ENCODE results near the gene PCP4L1. TPM values are rescaled to one million over a fixed set of nuclear protein-coding genes. Genes with fewer than 3 reads are reported as not detected.

The PCP4L1 gene
- total and polyA plus RNA-seq, 2 experiments from 2014 or later, result not detected

DNA sequence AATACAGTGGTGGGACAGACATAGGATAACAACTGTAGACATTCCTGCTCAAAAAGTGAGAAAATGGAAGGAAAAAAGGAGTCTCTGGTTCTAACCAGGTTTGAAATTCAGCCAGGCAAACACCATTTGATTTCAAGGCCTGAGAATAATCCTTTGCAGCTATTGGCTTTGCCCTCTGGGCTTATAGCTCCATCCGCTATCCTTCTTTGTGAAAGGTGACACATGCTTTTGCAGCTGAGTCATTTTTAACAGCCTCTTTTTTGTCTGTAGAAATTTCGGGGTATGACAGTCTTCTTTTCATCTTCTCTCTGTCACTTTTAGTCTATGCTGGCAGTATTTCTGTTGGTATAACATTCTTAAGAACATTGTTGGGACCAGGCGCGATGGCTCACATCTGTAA, 71.8 kb downstream of the PCP4L1 start:
- Histone ChIP-seq H3K27me3 (replicated peaks; ENCODE audit: insufficient read depth) (no peaks in the 10 kb centered on the region), H3K9me3 (ENCODE audit: low read depth) (no peaks in the 10 kb centered on the region), H3K9me2 (ENCODE audit: insufficient read depth) (no peaks in the 10 kb centered on the region), H2AFZ (no peak overlapping the region), H3K79me2 (ENCODE audit: insufficient read depth) (no peaks in the 10 kb centered on the region), H3K4me2 (ENCODE audit: unreplicated experiment) (no peak overlapping the region), H3K4me3 (no peak overlapping the region), H4K20me1 (ENCODE audit: insufficient read depth) (no peaks in the 10 kb centered on the region), H3K4me1 (ENCODE audit: insufficient read depth) (no peaks in the 10 kb centered on the region), H3K9ac (no peak overlapping the region), H3K36me3 (ENCODE audit: low read depth) (peaks cover 63% of the 10 kb centered on the region), H3K27ac (no peak overlapping the region), H3F3A (ENCODE audit: insufficient read depth) (peaks cover 4% of the 10 kb centered on the region; the same call in 1 of the 2 replicates)
- in situ Hi-C loops (cut with MboI), result no loop called here
- TF ChIP-seq EZH2 (IDR thresholded peaks at IDR 0.05; ENCODE audit: insufficient read depth, poor library complexity, severe bottlenecking) (no peak), EZH2phosphoT487 (IDR thresholded peaks at IDR 0.05; ENCODE audit: insufficient read depth, low read depth) (no peak)
- peak; percentile 54 for DNase-seq
- 79 to 81% methylated on average over 4 of the region's 4 CpGs for WGBS, 2 experiments (ENCODE audit: low coverage in 1 of 2, low lambda C conversion rate in 2 of 2, missing lambda C conversion rate in 2 of 2)

DNA sequence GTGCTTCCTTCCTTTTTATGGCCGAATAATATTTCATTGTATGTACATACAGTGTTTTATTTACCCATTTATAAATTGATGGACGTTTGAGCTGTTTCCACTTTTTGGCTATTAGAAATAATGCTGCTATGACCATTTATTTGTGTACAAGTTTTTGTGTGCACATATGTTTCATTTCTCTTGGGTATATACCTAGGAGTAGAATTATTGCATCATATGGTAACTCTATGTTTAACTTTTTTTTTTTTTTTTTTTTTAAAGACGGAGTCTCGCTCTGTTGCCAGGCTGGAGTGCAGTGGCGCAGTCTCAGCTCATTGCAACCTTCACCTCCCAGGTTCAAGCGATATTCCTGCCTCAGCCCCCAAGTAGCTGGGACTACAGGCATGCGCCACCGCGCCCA, 74.6 kb downstream of the PCP4L1 start:
- Histone ChIP-seq H3K4me3 (no peak overlapping the region), H2AFZ (no peak overlapping the region), H3K4me2 (ENCODE audit: unreplicated experiment) (no peak overlapping the region), H3K9ac (no peak overlapping the region), H3K27me3 (replicated peaks; ENCODE audit: insufficient read depth) (no peaks in the 10 kb centered on the region), H3K79me2 (ENCODE audit: insufficient read depth) (peaks cover 9% of the 10 kb centered on the region), H3K4me1 (ENCODE audit: insufficient read depth) (0 out of 2 replicates have a peak, but pooled peaks cover 4% of the 10 kb centered on the region), H3K9me2 (ENCODE audit: insufficient read depth) (no peaks in the 10 kb centered on the region), H3K36me3 (ENCODE audit: low read depth) (peaks cover 58% of the 10 kb centered on the region), H3K27ac (no peak overlapping the region), H3F3A (ENCODE audit: insufficient read depth) (peaks cover 4% of the 10 kb centered on the region; the same call in 1 of the 2 replicates), H3K9me3 (ENCODE audit: low read depth) (no peaks in the 10 kb centered on the region), H4K20me1 (ENCODE audit: insufficient read depth) (no peaks in the 10 kb centered on the region)
- in situ Hi-C loops (cut with MboI), result no loop called here
- no peak for DNase-seq
- TF ChIP-seq EZH2 (IDR thresholded peaks at IDR 0.05; ENCODE audit: insufficient read depth, poor library complexity, severe bottlenecking) (no peak), EZH2phosphoT487 (IDR thresholded peaks at IDR 0.05; ENCODE audit: insufficient read depth, low read depth) (no peak)
- WGBS, 2 experiments (ENCODE audit: low coverage in 1 of 2, low lambda C conversion rate in 2 of 2, missing lambda C conversion rate in 2 of 2), result 92 to 94% methylated on average over 9 of the region's 9 CpGs

Small RNA genes within 50 kb of the gene (microRNA-seq; reads per million reads assigned to microRNA genes)
- gene MIR5187 (ENCODE audit: borderline number of aligned reads), result not detected

Other genes starting within 250 kb of the PCP4L1 start
- gene F11R, start 237.6 kb upstream of the PCP4L1 start, total RNA-seq (2014; rRNA removed; shearing (Covaris generic)), result 0.76 and 1.5 TPM in 2 replicates
- gene F11R, start 237.6 kb upstream of the PCP4L1 start, polyA plus RNA-seq (2016; fragmentation: Nextera tagmentation; extraction: Ambion mirVana), result 0.52 and 0.53 TPM in 2 replicates
- gene TSTD1, start 219.8 kb upstream of the PCP4L1 start, total RNA-seq (2014; rRNA removed; shearing (Covaris generic)), result not detected in 2 replicates
- gene TSTD1, start 219.8 kb upstream of the PCP4L1 start, polyA plus RNA-seq (2016; fragmentation: Nextera tagmentation; extraction: Ambion mirVana), result not detected in 2 replicates
- gene USF1, start 212.8 kb upstream of the PCP4L1 start, total RNA-seq (2014; rRNA removed; shearing (Covaris generic)), result 53.2 and 68.4 TPM in 2 replicates
- 12.2 and 17.1 TPM in 2 replicates for gene USF1, start 212.8 kb upstream of the PCP4L1 start, polyA plus RNA-seq (2016; fragmentation: Nextera tagmentation; extraction: Ambion mirVana)
- not detected in 2 replicates for gene ARHGAP30, start 188.9 kb upstream of the PCP4L1 start, total RNA-seq (2014; rRNA removed; shearing (Covaris generic))
- 0.21 and 0.29 TPM in 2 replicates for gene ARHGAP30, start 188.9 kb upstream of the PCP4L1 start, polyA plus RNA-seq (2016; fragmentation: Nextera tagmentation; extraction: Ambion mirVana)
- 0.54 TPM in 1 of 2 replicates, not detected in the other for gene NECTIN4, start 169.2 kb upstream of the PCP4L1 start, total RNA-seq (2014; rRNA removed; shearing (Covaris generic))
- 0.40 and 0.54 TPM in 2 replicates for gene NECTIN4, start 169.2 kb upstream of the PCP4L1 start, polyA plus RNA-seq (2016; fragmentation: Nextera tagmentation; extraction: Ambion mirVana)
- gene KLHDC9, start 160.4 kb upstream of the PCP4L1 start, total RNA-seq (2014; rRNA removed; shearing (Covaris generic)), result 3.7 and 5.6 TPM in 2 replicates
- 3.2 and 3.3 TPM in 2 replicates for gene KLHDC9, start 160.4 kb upstream of the PCP4L1 start, polyA plus RNA-seq (2016; fragmentation: Nextera tagmentation; extraction: Ambion mirVana)
- gene PFDN2, start 140.7 kb upstream of the PCP4L1 start, total RNA-seq (2014; rRNA removed; shearing (Covaris generic)), result 32.4 and 35.9 TPM in 2 replicates
- gene PFDN2, start 140.7 kb upstream of the PCP4L1 start, polyA plus RNA-seq (2016; fragmentation: Nextera tagmentation; extraction: Ambion mirVana), result 121 and 125 TPM in 2 replicates
- 16.6 and 24.3 TPM in 2 replicates for gene NIT1, start 140.6 kb upstream of the PCP4L1 start, total RNA-seq (2014; rRNA removed; shearing (Covaris generic))
- gene NIT1, start 140.6 kb upstream of the PCP4L1 start, polyA plus RNA-seq (2016; fragmentation: Nextera tagmentation; extraction: Ambion mirVana), result 30.4 and 30.9 TPM in 2 replicates
- gene DEDD, start 126.1 kb upstream of the PCP4L1 start, total RNA-seq (2014; rRNA removed; shearing (Covaris generic)), result 30.4 and 36.7 TPM in 2 replicates
- 37.8 and 38.4 TPM in 2 replicates for gene DEDD, start 126.1 kb upstream of the PCP4L1 start, polyA plus RNA-seq (2016; fragmentation: Nextera tagmentation; extraction: Ambion mirVana)
- gene UFC1, start 104.8 kb upstream of the PCP4L1 start, total RNA-seq (2014; rRNA removed; shearing (Covaris generic)), result 42.6 and 86.2 TPM in 2 replicates
- gene UFC1, start 104.8 kb upstream of the PCP4L1 start, polyA plus RNA-seq (2016; fragmentation: Nextera tagmentation; extraction: Ambion mirVana), result 89.5 and 89.6 TPM in 2 replicates
- gene USP21, start 99.2 kb upstream of the PCP4L1 start, total RNA-seq (2014; rRNA removed; shearing (Covaris generic)), result 6.3 and 10.5 TPM in 2 replicates
- 16.0 and 16.5 TPM in 2 replicates for gene USP21, start 99.2 kb upstream of the PCP4L1 start, polyA plus RNA-seq (2016; fragmentation: Nextera tagmentation; extraction: Ambion mirVana)
- 18.8 and 36.2 TPM in 2 replicates for gene PPOX, start 92.3 kb upstream of the PCP4L1 start, total RNA-seq (2014; rRNA removed; shearing (Covaris generic))
- gene PPOX, start 92.3 kb upstream of the PCP4L1 start, polyA plus RNA-seq (2016; fragmentation: Nextera tagmentation; extraction: Ambion mirVana), result 21.5 and 25.9 TPM in 2 replicates
- 33.3 and 34.5 TPM in 2 replicates for gene B4GALT3, start 81.2 kb upstream of the PCP4L1 start, total RNA-seq (2014; rRNA removed; shearing (Covaris generic))
- gene B4GALT3, start 81.2 kb upstream of the PCP4L1 start, polyA plus RNA-seq (2016; fragmentation: Nextera tagmentation; extraction: Ambion mirVana), result 30.6 and 31.3 TPM in 2 replicates
- gene ADAMTS4, start 59.7 kb upstream of the PCP4L1 start, total RNA-seq (2014; rRNA removed; shearing (Covaris generic)), result 5.9 and 9.8 TPM in 2 replicates
- 5.3 and 7.2 TPM in 2 replicates for gene ADAMTS4, start 59.7 kb upstream of the PCP4L1 start, polyA plus RNA-seq (2016; fragmentation: Nextera tagmentation; extraction: Ambion mirVana)
- 104 and 125 TPM in 2 replicates for gene NDUFS2, start 56.4 kb upstream of the PCP4L1 start, total RNA-seq (2014; rRNA removed; shearing (Covaris generic))
- 135 and 141 TPM in 2 replicates for gene NDUFS2, start 56.4 kb upstream of the PCP4L1 start, polyA plus RNA-seq (2016; fragmentation: Nextera tagmentation; extraction: Ambion mirVana)
- gene FCER1G, start 43.5 kb upstream of the PCP4L1 start, total RNA-seq (2014; rRNA removed; shearing (Covaris generic)), result not detected in 2 replicates
- gene FCER1G, start 43.5 kb upstream of the PCP4L1 start, polyA plus RNA-seq (2016; fragmentation: Nextera tagmentation; extraction: Ambion mirVana), result 0.49 TPM in 1 of 2 replicates, not detected in the other
- gene APOA2, start 35.1 kb upstream of the PCP4L1 start, total RNA-seq (2014; rRNA removed; shearing (Covaris generic)), result not detected in 2 replicates
- gene APOA2, start 35.1 kb upstream of the PCP4L1 start, polyA plus RNA-seq (2016; fragmentation: Nextera tagmentation; extraction: Ambion mirVana), result not detected in 2 replicates
- gene TOMM40L, start 32.7 kb upstream of the PCP4L1 start, total RNA-seq (2014; rRNA removed; shearing (Covaris generic)), result 6.5 and 19.1 TPM in 2 replicates
- gene TOMM40L, start 32.7 kb upstream of the PCP4L1 start, polyA plus RNA-seq (2016; fragmentation: Nextera tagmentation; extraction: Ambion mirVana), result 5.7 and 5.8 TPM in 2 replicates
- not detected in 2 replicates for gene NR1I3, start 20.5 kb upstream of the PCP4L1 start, total RNA-seq (2014; rRNA removed; shearing (Covaris generic))
- 0.70 TPM in 1 of 2 replicates, not detected in the other for gene NR1I3, start 20.5 kb upstream of the PCP4L1 start, polyA plus RNA-seq (2016; fragmentation: Nextera tagmentation; extraction: Ambion mirVana)
- gene MPZ, start 51.2 kb downstream of the PCP4L1 start, total RNA-seq (2014; rRNA removed; shearing (Covaris generic)), result 0.11 TPM in 1 of 2 replicates, not detected in the other
- not detected in 2 replicates for gene MPZ, start 51.2 kb downstream of the PCP4L1 start, polyA plus RNA-seq (2016; fragmentation: Nextera tagmentation; extraction: Ambion mirVana)
- 17.4 and 39.2 TPM in 2 replicates for gene SDHC, start 55.6 kb downstream of the PCP4L1 start, total RNA-seq (2014; rRNA removed; shearing (Covaris generic))
- 175 and 211 TPM in 2 replicates for gene SDHC, start 55.6 kb downstream of the PCP4L1 start, polyA plus RNA-seq (2016; fragmentation: Nextera tagmentation; extraction: Ambion mirVana)
- not detected in 2 replicates for gene CFAP126, start 109.1 kb downstream of the PCP4L1 start, total RNA-seq (2014; rRNA removed; shearing (Covaris generic))
- gene CFAP126, start 109.1 kb downstream of the PCP4L1 start, polyA plus RNA-seq (2016; fragmentation: Nextera tagmentation; extraction: Ambion mirVana), result not detected in 2 replicates
- gene FCGR2A, start 246.7 kb downstream of the PCP4L1 start, total RNA-seq (2014; rRNA removed; shearing (Covaris generic)), result not detected in 2 replicates
- not detected in 2 replicates for gene FCGR2A, start 246.7 kb downstream of the PCP4L1 start, polyA plus RNA-seq (2016; fragmentation: Nextera tagmentation; extraction: Ambion mirVana)

Measured in GM23248 (cell line).